GM21447 (cell line): ENCODE measurements around the gene TMCC2.
"Not testable (repeated sequence)": the region's sequence is repeated elsewhere in the genome, so short reads cannot be mapped to it uniquely, and the experiment has no call there.

Source experiments
- ATAC-seq: cut with Tn5 transposase; IDR thresholded peaks from one replicate; pipeline ENCODE4 v1.9.1; 2021; ENCODE audit not compliant: unreplicated experiment

TMCC2 gene

GRCh38 chr1:205211839-205212536 lies 15.8 kb upstream of the TMCC2 start:
- peak; percentile 36 for ATAC-seq

- no peak for ATAC-seq
Measured at GRCh38 chr1:205214756-205215155, 13.0 kb upstream of the TMCC2 start.

DNA sequence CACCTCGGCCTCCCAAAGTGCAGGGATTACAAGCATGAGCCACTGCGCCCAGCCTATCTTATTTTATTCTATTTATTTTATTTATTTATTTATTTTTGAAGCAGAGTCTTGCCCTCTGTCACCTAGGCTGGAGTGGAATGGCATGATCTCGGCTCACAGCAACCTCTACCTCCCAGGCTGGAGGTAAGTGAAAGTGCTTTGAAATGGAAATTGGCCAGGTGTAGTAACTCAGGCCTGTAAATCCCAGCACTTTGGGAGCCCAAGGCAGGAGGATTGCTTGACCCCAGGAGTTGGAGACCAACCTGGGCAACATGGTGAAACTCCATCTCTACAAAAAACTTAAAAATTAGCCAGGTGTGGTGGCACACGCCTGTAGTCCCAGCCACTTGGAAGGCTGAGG lies 11.2 kb upstream of the TMCC2 start:
- no peak for ATAC-seq

DNA sequence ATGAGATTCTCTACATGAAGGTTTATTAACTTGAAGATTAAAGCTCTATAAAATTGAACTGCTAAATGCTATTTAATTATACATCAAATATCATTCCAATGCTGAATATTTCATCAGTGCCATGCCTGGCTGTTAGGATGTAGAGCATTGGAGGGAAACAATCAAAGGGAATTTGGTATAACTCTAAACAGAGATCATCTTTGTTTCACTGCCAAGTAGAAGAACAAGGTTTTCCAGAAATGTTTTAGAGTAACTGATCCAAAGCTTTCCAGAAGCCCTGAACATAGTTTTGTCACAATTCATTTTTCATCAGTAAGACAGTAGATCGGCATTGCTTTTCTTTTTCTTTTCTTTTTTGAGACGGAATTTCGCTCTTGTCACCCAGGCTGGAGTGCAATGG lies 10.3 kb upstream of the TMCC2 start:
- ATAC-seq, result no peak

GRCh38 chr1:205220421-205220820 lies 7.3 kb upstream of the TMCC2 start:
- no peak for ATAC-seq

DNA sequence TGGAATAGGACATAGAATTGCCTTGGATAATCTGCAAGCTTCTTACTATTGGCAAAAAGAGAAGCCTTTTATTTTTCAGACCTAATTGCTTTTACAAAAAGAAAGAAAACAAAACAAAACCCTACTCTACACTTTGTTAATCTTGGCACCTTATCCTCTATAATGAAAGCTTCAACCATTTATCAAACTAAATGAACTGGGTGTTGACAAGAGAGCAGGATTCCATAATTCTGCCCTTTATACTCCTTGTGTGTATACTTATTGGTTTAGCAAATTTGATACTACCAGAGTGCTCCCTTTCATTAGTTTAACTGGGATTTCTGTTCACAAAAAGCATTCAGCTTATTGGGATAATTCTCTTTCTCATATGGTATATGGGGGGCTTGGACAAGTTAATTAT lies 3.0 kb upstream of the TMCC2 start:
- no peak for ATAC-seq

DNA sequence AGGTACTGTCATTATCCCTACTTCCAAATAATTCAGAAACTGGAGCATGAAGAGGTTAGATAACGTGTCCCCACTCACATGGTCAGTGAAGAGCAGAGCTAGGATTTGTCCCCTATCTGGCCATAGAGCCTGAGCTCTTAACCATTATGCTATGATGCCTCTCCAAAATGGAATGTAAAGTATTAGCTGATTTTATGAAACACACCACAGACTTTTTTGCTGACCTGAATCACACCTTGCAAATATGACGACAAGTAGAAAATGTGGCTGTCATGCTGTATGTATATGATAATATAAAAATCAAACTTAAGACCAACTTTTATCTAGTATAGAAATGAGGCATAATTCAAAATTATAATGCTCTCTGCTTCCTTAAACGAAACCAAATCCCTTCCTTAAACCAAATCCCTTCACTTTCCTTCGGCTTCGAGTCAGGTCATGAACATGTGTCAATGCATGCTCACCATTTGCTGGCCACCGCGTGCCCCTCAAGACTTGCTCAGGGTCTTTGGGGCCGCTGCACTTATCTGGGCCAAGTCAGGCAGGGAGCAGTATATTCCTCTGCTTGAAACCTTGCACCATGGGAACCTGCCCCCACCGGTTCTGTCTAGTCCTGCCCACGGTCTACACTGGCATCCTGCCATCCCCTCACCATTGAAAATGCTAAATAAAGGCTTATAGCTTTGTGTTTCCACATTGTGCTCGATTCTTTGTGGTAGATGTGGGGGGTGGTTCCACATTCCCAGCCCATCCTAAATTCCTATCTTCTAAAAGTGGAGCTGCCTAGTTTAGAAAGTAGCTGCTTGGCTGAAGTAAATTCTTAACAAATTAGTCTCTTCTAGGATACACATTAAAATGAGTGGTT lies 1.6 kb upstream of the TMCC2 start:
- ATAC-seq, result no peak

- ATAC-seq, result no peak
Measured at GRCh38 chr1:205226868-205227583, 720 bp upstream of the TMCC2 start.

GRCh38 chr1:205228093-205228521 lies 361 bp downstream of the TMCC2 start:
- no peak for ATAC-seq

- no peak for ATAC-seq
Measured at GRCh38 chr1:205229399-205229871, 1.7 kb downstream of the TMCC2 start.

GRCh38 chr1:205229916-205230700 lies 2.4 kb downstream of the TMCC2 start:
- no peak for ATAC-seq

DNA sequence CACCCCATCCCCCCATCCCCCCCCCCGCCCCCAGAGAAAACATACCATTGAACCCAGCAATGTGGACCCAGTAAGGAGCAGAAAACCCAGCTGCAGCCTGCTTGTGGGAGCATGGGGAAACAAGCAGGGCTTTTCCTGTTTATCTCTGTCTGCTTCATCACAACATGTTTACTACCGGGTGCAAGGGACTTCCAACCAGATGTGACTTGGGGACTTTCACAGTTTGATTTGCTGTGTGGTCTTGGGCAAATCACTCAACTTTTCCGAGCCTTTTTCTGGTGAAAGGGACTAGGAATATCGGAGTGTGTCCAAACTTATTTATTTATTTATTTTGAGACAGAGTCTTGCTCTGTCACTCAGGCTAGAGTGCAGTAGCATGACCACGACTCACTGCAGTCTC lies 3.2 kb downstream of the TMCC2 start:
- no peak for ATAC-seq

- ATAC-seq, result no peak
Measured at GRCh38 chr1:205232127-205232820, 4.5 kb downstream of the TMCC2 start.

DNA sequence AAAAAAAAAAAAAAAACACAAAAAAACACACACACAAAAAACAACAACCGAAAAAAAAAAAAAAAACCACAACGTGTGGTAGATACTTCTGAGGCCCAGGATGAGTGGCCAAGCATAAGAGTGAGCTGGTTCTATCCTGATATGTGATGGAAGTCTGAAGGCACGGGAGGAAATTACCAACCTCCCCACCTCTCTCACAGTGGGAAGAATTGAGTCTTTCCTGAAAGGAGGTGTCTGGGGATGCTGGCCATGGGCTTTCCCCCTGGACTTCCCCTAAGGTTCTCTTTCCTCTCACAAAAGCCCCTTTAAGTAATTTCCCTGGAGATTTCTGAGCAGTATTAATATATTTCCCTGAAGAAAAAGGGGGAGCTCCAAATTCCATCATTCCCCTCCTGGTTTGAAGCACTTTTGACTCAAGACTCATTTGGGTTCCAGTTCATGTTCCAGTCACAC lies 5.2 kb downstream of the TMCC2 start:
- ATAC-seq, result no peak

DNA sequence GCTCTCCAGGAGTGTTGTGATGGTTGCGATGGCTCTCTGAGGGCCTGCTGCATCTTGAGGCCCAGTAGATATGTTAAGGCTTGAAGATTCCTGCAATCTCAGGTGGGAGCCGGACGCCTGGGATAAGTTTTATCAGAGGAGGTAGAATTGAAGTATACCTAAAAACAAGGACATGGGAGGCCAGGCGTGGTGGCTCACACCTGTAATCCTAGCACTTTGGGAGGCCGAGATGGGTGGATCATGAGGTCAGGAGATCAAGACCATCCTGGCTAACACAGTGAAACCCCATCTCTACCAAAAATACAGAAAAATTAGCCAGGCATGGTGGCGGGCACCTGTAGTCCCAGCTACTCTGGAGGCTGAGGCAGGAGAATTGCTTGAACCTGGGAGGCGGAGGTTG lies 6.2 kb downstream of the TMCC2 start:
- ATAC-seq, result not testable (repeated sequence)

GRCh38 chr1:205235951-205236350 lies 8.2 kb downstream of the TMCC2 start:
- ATAC-seq, result no peak

- no peak for ATAC-seq
Measured at GRCh38 chr1:205236526-205236925, 8.8 kb downstream of the TMCC2 start.

DNA sequence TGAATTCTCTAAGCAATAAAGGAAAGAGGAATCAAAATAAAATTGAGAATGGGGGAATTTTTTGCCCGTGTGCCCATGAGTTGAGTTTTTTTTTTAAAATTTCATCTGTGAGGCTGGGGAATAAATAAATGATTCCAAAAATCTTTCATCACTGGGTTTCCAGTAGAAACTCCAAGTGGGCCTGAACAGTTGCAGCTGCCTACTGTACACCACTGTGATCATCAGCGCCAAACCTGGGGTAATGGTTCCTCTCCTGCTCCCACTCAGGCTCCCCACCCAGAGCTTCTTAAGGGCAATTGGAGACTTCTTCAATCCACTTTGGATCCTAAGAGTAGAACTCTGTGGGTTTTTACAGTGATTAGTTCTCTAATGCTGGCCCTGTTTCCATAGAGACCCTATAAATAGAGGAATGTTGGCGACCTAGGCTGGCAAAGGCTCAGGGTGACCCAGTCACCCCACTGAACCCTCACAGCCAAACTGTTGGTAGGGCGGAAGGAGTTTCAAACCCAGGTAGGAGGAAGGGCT lies 9.3 kb downstream of the TMCC2 start:
- ATAC-seq, result no peak

DNA sequence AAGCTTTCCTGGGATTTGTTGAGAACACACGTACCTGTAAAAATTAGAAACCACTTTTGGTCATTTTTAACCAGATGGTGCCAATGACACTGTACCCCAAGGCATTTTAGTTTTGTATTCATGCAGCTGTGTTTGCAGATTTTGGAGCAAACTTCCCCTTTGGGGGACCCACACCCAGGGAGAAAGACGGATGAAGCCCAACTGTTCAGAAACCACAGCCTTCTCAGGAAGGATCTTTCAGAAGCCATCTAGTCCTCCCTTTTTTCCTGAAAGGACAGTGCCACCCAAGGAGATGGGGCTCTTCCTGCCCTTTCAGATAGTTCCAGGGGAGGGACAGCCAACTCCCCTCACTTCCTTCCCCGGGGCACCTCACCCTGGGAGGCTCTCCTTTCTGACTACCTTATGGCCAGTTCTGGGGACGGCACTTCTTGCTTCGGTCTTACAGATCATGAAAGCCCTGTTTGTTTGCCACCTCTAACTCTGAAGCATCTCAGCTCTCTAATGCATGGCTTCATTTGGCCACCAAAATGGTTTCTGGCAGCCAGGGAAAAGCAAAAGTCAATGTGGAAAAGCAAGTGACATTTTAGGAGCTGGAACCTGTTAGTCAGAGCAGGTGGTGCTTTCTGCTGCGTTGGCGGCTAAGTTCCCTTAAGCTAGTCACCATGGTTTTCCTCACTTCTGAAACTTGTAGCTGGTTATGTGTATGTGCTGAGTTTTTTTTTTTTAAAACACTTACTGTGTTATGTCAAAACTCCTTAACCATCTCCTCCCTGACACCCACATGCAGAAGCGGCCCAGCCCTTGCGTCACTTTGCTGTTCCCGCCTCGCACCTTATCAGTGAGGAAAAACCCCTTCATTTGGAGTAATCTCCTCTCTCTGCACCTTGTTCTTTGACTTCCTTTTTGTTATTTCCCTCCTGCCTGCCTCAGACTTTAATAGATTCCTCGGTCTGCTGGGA lies 10.1 kb downstream of the TMCC2 start:
- no peak for ATAC-seq
